Motor neuron (in vitro differentiated cells): ENCODE data around the gene UVRAG. TPM values are rescaled to one million over a fixed set of nuclear protein-coding genes. Genes with fewer than 3 reads are reported as not detected.

Source experiments
- ATAC-seq, 8 experiments: fragments of 200-7000 bp; cut with Tn5 transposase; replicated peaks in 6 of 8; 2 replicates each; pipeline ENCODE4 v1.8.0; 2021; ENCODE audit warnings: mild to moderate bottlenecking in 8 of 8, moderate library complexity in 8 of 8
- H3K27ac ChIP-seq, 2 donors: fragments of 250-450 bp; sonication (Bioruptor Pico); 2 replicates each; pipeline ENCODE4 v1.9.0; 2021; ENCODE audit warnings: antibody characterized with exemption in 2 of 2, mild to moderate bottlenecking in 2 of 2, moderate library complexity in 1 of 2
- H3K4me1 ChIP-seq, 2 donors: fragments of 250-450 bp; sonication (Bioruptor Pico); replicated peaks in 1 of 2; 2 replicates each; pipeline ENCODE4 v1.6.1; 2021; ENCODE audit warnings: antibody characterized with exemption in 2 of 2, mild to moderate bottlenecking in 2 of 2, moderate library complexity in 1 of 2
- H3K4me3 ChIP-seq, 5 donors: fragments of 250-450 bp; sonication (Bioruptor Pico); 2 replicates each; pipeline ENCODE4 v1.9.0; 2021; ENCODE audit warnings: antibody characterized with exemption in 5 of 5, mild to moderate bottlenecking in 5 of 5, moderate library complexity in 4 of 5
- WGBS, 10 experiments: fragments of 450-650 bp; shearing (Covaris generic); methylation state at CpG; one replicate each; pipeline ENCODE4 v1.0.0; 2022; 5-methylcytosine and 5-hydroxymethylcytosine counted together
- in situ Hi-C, 9 experiments: fragments of 400-800 bp; cut with MboI; loops; one replicate each; pipeline ENCODE4 v1.15.0; 2021; ENCODE audit warnings: low sequenced_read_pairs in 9 of 9, low pct_unique_long_range_greater_than_20kb in 2 of 9; ENCODE audit not compliant: unreplicated experiment in 9 of 9
- total RNA-seq, 8 experiments: library from RNA; unstranded; fragments of 300-600 nt; gene quantifications; 2 replicates each; pipeline versions ENCODE4 v1.2.3 to v1.2.4, GENCODE V29; 2022

Gene UVRAG
- total RNA-seq, 8 experiments from 2014 or later = 17.2 to 24.4 (median 19.6) TPM

- in situ Hi-C loops = loop anchor here in 1 of 9 experiments (25.0 kb wide), 1 partner anchor 244 kb away; no protein-coding TSS in a partner anchor
- peak in 2 of 8 experiments; percentile 9 to 28 for ATAC-seq
- WGBS, 10 experiments = 43 to 100% (median 63%) methylated on average over 1 to 2 of the region's 2 CpGs; no CpG with 5 or more reads in 6 of the 10 experiments
- Histone ChIP-seq H3K27ac (no peak overlapping the region), H3K4me3 (no peak overlapping the region), H3K4me1 (no peaks in the 10 kb centered on the region)
These were observed 316.1 kb downstream of the UVRAG start for GRCh38 chr11:76131142-76131541.

GRCh38 chr11:76131671-76132631 lies 316.9 kb downstream of the UVRAG start:
- peak in 1 of 8 experiments; percentile 21 for ATAC-seq
- Histone ChIP-seq H3K27ac (no peak overlapping the region), H3K4me3 (no peak overlapping the region), H3K4me1 (no peaks in the 10 kb centered on the region)
- in situ Hi-C loops = loop anchor here in 1 of 9 experiments (25.0 kb wide), 1 partner anchor 245 kb away; no protein-coding TSS in a partner anchor
- 63 to 100% (median 85%) methylated on average over 3 to 6 of the region's 6 CpGs for WGBS, 10 experiments

- ATAC-seq = no peak
- in situ Hi-C loops = loop anchor here in 1 of 9 experiments (25.0 kb wide), 1 partner anchor 247 kb away; no protein-coding TSS in a partner anchor
- WGBS, 10 experiments = 80 to 100% (median 96%) methylated on average over 1 to 2 of the region's 3 CpGs; no CpG with 5 or more reads in 6 of the 10 experiments
These were observed 319.2 kb downstream of the UVRAG start for GRCh38 chr11:76134239-76134638.

GRCh38 chr11:76135491-76135890 lies 320.5 kb downstream of the UVRAG start:
- WGBS, 10 experiments = 0 to 100% (median 93%) methylated on average over 1 to 5 of the region's 5 CpGs; no CpG with 5 or more reads in 2 of the 10 experiments
- in situ Hi-C loops = loop anchor here in 1 of 9 experiments (25.0 kb wide), 1 partner anchor 248 kb away; no protein-coding TSS in a partner anchor
- Histone ChIP-seq H3K4me1 (no peaks in the 10 kb centered on the region), H3K4me3 (no peak overlapping the region), H3K27ac (no peak overlapping the region)
- peak in 3 of 8 experiments; percentile 3 to 51 (median 11) for ATAC-seq

More at GRCh38 chr11:76134239-76134638, 319.2 kb downstream of the UVRAG start:
- H3K4me1 ChIP-seq = no peaks in the 10 kb centered on the region
- H3K27ac ChIP-seq = no peak overlapping the region
- no peak overlapping the region for H3K4me3 ChIP-seq

- Histone ChIP-seq H3K27ac (no peak overlapping the region), H3K4me1 (no peaks in the 10 kb centered on the region), H3K4me3 (no peak overlapping the region)
- peak in 3 of 8 experiments; percentile 51 to 69 (median 60) for ATAC-seq
- WGBS, 10 experiments = 0 to 100% (median 87%) methylated on average over 1 to 2 of the region's 2 CpGs; no CpG with 5 or more reads in 2 of the 10 experiments
- in situ Hi-C loops = loop anchor here in 1 of 9 experiments (25.0 kb wide), 1 partner anchor 252 kb away; no protein-coding TSS in a partner anchor
These were observed 324.3 kb downstream of the UVRAG start for GRCh38 chr11:76139314-76139713.

- Histone ChIP-seq H3K4me1 (no peaks in the 10 kb centered on the region), H3K27ac (no peak overlapping the region), H3K4me3 (no peak overlapping the region)
- in situ Hi-C loops = loop anchor here in 1 of 9 experiments (25.0 kb wide), 1 partner anchor 254 kb away; no protein-coding TSS in a partner anchor
- 61 to 100% (median 96%) methylated on average over 1 to 15 of the region's 22 CpGs for WGBS, 10 experiments
- ATAC-seq = no peak
These were observed 326.0 kb downstream of the UVRAG start for GRCh38 chr11:76140912-76141574.

GRCh38 chr11:76141901-76142588 lies 327.0 kb downstream of the UVRAG start:
- in situ Hi-C loops = loop anchor here in 1 of 9 experiments (25.0 kb wide), 1 partner anchor 255 kb away; no protein-coding TSS in a partner anchor
- H3K27ac ChIP-seq = no peak overlapping the region
- H3K4me1 ChIP-seq = no peaks in the 10 kb centered on the region
- ATAC-seq = peak in 3 of 8 experiments; percentile 48 to 84 (median 55)
- 24 to 94% (median 72%) methylated on average over 1 to 10 of the region's 12 CpGs; no CpG with 5 or more reads in 1 of the 10 experiments for whole genome bisulfite sequencing, 10 experiments
- H3K4me3 ChIP-seq = no peak overlapping the region

- no peaks in the 10 kb centered on the region for H3K4me1 ChIP-seq
- no peak overlapping the region for H3K4me3 ChIP-seq
- 82 to 100% (median 93%) methylated on average over 1 to 5 of the region's 11 CpGs; no CpG with 5 or more reads in 6 of the 10 experiments for WGBS, 10 experiments
- no peak overlapping the region for H3K27ac ChIP-seq
- no peak for ATAC-seq
- in situ Hi-C loops = loop anchor here in 1 of 9 experiments (25.0 kb wide), 1 partner anchor 256 kb away; no protein-coding TSS in a partner anchor
These were observed 328.3 kb downstream of the UVRAG start for GRCh38 chr11:76143274-76143673.

- H3K4me3 ChIP-seq = no peak overlapping the region
- H3K27ac ChIP-seq = no peak overlapping the region
- 33 to 100% (median 90%) methylated on average over 1 to 7 of the region's 14 CpGs for WGBS, 10 experiments
- H3K4me1 ChIP-seq = peaks cover 0 to 13% of the 10 kb centered on the region in 2 donors
- ATAC-seq = no peak
- in situ Hi-C loops = loop anchor here in 1 of 9 experiments (25.0 kb wide), 1 partner anchor 260 kb away; no protein-coding TSS in a partner anchor
These were observed 332.2 kb downstream of the UVRAG start for GRCh38 chr11:76147106-76147740.

GRCh38 chr11:76148231-76148630 lies 333.2 kb downstream of the UVRAG start:
- Histone ChIP-seq H3K4me3 (no peak overlapping the region), H3K4me1 (peaks cover 0 to 13% of the 10 kb centered on the region in 2 donors), H3K27ac (no peak overlapping the region)
- 70 to 100% methylated on average over 2 to 3 of the region's 6 CpGs; no CpG with 5 or more reads in 8 of the 10 experiments for WGBS, 10 experiments
- ATAC-seq = no peak
- in situ Hi-C loops = loop anchor here in 1 of 9 experiments (25.0 kb wide), 1 partner anchor 261 kb away; no protein-coding TSS in a partner anchor

- Histone ChIP-seq H3K4me3 (no peak overlapping the region), H3K4me1 (peaks cover 0 to 13% of the 10 kb centered on the region in 2 donors), H3K27ac (no peak overlapping the region)
- in situ Hi-C loops = loop anchor here in 1 of 9 experiments (25.0 kb wide), 1 partner anchor 262 kb away; no protein-coding TSS in a partner anchor
- ATAC-seq = peak in 3 of 8 experiments; percentile 12 to 48 (median 25)
- WGBS, 10 experiments = 63 to 90% (median 80%) methylated on average over 1 to 12 of the region's 17 CpGs; no CpG with 5 or more reads in 3 of the 10 experiments
These were observed 334.1 kb downstream of the UVRAG start for GRCh38 chr11:76148941-76149613.
